ENCODE results near the gene SLC12A5.
A peak's percentile ranks its signal among the peaks of the same experiment; 100 is the strongest.

The SLC12A5 gene

DNA sequence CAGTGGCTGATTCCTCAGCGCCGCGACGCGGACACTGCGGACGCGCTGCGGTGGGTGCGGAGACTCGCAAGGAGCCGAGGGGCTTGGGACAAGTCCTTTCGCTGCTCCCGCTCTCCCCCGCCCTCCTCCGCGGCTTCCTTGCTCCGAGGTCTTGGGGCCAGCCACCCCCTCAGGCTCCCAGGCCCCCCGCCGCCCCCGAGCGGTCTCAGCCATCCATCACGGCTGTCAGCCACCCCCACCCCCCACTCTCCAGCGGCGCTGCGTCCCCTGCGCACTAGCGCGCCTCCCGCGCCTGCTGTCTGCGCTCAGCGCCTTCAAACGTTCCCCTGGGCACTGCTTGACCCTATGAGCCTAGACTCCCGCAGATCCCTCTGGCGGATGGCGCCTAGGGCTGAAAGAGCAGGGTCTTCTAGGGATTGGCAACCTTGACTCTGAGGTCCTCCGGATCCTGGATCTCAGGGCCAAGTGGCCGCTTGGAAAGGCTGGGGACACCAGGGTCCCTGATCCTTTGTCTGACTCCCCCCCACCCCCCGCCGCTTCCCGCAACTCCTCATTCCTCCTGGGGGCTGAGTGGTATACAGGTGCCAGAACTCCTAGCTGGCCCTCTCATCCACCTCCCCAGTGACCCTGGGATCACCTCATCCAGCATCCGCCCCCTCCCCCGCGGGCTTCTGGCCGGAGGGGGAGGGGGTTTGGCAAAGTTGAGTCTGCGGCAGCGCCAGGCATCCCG, 1.4 kb downstream of the SLC12A5 start:
- no peak for DNase-seq

DNA sequence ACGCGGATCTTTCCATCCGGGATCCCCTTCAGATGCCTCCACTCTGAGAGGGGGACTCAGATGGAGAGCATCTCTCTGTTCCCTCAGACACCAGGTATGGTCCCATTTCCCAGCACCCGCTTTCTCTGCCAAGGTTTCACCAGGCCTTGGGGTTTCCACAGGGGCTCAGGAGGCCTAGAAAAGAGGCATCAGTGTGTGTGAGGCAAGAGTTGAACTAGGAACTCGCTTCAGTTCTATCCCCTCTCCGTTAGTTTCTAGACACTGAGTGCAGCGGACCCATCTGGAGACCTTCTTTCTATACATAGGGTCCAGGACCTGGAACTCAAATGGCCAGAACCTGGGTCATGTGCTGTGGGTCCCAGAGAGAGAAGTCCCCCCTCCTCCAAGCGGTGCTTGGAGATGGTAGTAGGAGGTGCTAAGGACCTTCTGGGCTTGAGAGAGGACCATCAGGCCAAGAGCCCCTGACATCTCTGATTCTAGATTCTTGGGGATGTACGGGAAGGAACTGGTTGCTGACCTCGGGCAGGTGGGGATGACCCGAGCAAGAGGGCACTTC, 2.1 kb downstream of the SLC12A5 start:
- DNase-seq: no peak

DNA sequence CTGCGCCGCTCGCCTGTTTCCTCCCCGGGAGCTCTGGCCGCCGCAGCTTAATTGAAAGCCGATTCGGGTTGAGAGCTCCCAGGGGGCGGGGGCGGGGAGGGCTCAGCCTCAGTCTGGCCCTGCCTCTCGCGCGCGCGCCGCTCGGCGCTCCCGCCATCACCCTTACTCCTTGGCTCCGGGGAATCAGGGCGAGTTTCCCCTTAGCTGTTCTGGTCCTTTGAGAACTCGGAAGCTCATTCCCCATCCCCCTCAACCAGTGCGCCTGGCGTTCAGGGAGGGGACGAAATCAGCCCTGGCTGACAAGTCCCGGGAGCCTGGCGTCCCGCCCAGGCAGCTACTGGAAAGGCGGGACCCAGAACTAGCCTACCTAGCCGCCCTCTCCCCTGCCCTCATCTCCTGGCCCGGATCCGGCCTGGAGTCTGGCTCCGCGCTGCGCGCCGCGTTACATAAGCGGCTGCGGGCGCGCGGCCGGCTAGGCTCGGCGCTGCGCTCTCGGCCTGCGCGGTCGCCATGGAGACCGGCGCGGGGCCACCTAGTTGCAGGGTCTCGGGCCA, 2.8 kb downstream of the SLC12A5 start:
- DNase-seq: no peak

DNA sequence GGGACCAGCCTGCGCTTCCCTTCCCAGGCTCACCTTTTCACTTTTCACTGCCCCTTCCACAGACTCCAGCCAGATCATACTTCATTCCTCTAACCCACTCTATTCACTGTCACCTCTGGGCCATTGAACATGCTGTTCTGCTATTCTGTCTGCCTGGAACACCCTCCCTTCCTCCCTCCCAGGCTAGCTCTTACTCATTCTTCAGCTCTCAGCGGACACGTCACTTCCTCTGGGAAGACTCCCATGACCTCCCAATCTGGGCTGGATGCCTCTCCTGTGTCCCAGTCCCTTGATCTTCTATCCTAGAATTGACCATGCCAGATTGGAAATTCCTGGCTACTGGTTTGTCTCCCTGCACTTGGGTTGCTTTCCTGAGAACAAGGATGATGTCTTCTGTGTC, 5.0 kb downstream of the SLC12A5 start:
- DNase-seq: no peak

DNA sequence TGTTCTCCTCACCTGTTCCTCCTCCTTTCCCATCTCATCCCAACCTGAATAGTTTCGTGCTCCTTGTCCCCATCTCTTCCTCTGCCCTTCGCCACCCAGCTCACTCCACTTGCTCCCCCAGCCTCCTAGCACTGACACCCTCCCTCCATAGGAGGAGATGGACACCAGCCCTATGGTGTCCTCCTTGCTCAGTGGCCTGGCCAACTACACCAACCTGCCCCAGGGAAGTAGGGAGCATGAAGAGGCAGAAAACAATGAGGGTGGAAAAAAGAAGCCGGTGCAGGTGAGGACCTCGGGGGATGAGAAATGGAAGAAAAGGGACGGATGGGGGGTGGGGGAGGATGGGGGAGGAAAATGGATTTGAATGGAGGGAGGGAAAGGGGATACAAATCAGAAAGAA, 6.2 kb downstream of the SLC12A5 start:
- no peak for DNase-seq

DNA sequence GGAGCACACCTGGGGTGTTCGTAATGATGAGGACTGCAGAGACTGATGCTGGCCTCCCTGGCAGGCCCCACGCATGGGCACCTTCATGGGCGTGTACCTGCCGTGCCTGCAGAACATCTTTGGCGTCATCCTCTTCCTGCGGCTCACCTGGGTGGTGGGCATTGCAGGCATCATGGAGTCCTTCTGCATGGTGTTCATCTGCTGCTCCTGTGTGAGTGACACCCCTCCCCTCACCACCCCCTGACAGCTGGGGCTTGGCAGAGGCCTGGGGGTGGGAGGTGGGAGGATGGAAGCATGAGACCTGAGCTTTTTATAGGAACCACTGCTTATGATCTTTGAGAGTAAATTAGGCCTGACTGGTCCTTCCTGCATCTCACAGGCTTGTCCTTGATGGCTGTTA, 6.7 kb downstream of the SLC12A5 start:
- DNase-seq: no peak

DNA sequence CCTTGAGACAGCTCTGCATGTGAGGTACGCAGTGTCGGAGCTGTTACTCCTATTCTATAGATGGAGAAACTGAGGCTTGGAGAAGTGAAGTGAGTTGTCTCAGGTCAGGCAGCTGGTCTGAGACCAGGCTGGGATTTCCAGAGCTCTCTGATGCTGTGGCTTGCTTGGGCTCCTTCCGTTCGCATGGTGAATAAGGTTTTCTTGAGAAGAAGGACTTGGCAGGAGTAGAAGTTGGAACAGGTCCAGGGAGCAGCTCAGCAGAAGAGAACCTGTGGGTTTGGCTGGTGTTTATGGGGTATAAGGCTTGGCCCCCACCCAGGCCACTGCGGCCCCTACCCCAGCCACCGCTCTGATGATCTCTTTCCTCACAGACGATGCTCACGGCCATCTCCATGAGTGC, 7.4 kb downstream of the SLC12A5 start:
- no peak for DNase-seq

DNA sequence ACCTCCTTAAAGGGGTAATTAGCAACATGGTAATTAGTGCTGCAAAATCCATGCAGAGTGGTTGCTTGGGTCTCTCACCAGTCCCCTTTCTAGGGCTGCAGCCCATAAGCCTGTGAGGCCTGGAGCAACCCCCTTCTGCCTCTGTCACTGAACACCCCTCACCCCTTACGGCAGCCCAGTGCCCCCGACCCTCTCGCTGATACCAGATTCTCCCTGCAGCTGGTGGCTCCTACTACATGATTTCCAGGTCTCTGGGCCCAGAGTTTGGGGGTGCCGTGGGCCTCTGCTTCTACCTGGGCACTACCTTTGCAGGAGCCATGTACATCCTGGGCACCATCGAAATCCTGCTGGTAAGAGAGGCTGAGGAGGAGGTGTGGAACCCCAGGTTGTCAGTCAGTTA, 8.0 kb downstream of the SLC12A5 start:
- no peak for DNase-seq

DNA sequence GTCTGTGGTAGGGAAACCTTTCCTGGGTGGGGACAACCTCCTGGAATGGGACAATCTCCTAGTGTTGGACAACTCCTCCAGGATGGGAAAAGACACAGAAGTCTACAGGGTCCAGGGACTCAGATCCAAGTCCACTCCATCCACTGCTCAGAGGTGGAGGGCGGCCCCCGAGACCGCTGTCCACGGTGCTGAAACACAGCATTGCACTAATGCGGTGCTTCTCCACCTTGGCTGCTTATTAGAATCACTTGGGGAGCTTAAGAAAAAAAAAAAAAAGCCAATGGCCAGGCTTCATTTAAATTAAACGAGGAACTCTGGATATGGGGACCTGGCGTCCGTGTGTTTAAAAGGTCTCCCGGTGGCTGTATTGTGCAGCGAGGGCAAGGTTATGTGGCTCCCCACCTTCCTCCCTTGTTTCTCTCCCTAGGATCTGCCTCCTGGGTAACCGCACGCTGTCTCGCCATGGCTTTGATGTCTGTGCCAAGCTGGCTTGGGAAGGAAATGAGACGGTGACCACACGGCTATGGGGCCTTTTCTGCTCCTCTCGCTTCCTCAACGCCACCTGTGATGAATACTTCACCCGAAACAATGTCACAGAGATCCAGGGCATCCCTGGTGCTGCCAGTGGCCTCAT, 12.0 kb downstream of the SLC12A5 start:
- peak; percentile 37 for DNase-seq

DNA sequence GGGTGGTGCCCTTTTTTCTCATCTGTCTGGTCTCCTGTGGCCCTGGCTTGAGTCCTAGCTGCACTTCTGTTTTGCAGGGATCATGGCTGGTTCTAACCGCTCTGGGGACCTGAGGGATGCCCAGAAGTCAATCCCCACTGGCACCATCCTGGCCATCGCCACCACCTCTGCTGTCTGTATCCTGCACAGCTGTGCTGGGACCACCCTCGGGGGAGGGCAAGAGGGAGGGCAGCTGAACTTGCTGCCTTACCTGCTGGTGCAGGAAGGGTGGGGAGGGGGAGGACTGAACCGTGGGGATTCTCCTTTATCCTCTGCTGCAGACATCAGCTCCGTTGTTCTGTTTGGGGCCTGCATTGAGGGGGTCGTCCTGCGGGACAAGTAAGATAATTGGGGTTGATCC, 14.5 kb downstream of the SLC12A5 start:
- no peak for DNase-seq

DNA sequence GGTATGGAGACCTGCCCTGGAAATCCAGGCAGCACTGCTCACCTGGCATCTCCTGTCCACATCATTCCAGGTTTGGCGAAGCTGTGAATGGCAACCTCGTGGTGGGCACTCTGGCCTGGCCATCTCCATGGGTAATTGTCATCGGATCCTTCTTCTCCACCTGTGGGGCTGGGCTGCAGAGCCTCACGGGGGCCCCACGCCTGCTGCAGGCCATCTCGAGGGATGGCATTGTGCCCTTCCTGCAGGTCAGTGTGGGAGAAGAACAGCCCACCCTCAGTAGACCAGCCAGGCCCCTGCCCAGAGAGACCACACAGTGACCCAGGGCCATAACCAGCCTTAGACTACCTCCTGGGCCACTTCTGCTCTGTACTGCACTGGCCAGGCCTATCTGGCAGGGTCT, 15.9 kb downstream of the SLC12A5 start:
- no peak for DNase-seq

DNA sequence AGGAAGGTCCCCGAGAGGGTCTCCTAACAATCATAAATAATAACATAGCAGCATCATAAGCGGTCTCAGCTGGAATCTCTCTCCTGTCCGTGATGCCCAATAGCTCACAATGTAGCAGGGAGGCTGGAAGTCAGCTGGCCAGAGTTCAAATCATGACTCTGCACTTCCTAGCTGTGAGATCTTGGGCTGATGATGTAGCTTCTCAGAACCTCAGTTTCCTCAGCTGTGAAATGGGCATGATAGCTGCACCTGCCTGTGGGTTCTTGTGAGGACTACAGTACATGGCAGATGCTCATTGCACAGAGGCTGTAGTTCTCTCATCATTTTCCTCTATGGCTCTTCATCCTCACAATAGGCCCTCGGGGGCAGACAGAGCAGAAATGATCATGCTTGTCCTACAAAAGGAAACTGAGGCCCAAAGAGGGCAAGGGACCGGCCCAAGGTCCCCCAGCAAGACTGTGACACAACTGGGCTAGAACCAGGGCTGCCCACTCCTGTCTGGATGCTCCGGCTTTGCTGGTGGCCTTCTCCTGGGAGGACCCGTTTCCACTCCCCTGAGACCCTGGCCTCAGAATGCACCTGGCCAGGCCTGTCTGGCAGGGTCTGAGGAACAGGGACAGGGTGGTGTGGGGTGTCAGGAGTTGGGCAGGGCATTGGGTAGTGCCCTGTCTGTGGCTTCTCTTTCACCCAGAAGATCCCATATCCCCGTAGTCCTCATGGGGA, 17.7 kb downstream of the SLC12A5 start:
- no peak for DNase-seq

DNA sequence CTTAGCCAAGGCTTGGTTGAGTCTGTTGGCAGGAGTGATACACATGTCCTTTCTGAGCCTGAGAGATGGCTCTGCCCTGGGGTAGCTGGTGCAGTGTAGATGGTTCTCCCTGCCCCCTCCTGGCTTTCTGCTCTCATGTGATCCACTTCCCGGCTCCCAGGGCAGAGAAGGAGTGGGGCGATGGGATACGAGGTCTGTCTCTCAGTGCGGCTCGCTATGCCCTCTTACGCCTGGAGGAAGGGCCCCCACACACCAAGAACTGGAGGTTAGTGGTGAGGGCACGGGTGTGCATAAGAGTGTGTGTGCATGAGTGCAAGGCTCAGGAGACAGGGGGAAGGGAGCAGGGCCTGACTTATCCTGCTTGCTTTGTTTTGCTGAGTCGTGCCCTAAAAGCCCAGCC, 18.8 kb downstream of the SLC12A5 start:
- no peak for DNase-seq

DNA sequence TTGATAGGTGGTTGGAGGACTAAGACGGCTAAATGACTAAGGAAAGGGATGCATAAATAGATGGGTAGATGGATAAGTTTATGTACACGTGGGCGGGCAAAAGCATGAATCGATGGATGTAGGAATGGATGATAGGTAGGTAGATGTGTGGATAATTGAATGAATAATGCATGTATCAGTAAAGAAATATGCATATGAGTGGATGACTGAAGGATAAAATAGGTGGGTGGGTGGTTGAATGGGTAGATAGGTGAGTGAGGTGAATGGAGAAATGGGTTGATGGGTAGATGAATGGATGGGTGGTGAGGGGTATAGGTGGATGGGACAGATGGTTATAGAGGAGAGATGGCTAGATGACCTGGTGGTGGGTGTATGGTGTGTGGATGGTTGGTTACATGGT, 20.2 kb downstream of the SLC12A5 start:
- DNase-seq: no peak

DNA sequence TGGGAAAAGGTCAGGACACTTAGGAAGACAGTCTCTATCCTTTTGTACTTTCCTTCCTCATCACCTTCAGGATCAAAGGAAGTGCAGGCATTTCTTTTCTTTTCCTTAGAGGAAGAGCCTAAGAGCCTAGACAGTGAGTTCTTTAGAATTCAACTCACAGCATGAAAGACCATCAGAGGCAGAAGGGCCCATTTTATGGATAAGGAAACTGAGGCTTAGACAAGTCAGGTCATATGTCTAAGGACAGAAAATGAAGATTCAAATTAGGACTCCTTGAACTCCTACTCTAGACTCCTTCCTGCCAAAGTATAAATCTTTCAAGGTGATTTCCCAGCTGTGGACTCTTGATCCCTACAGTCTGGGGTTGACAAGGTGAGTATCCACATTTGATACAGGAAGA, 20.8 kb downstream of the SLC12A5 start:
- DNase-seq: no peak

DNA sequence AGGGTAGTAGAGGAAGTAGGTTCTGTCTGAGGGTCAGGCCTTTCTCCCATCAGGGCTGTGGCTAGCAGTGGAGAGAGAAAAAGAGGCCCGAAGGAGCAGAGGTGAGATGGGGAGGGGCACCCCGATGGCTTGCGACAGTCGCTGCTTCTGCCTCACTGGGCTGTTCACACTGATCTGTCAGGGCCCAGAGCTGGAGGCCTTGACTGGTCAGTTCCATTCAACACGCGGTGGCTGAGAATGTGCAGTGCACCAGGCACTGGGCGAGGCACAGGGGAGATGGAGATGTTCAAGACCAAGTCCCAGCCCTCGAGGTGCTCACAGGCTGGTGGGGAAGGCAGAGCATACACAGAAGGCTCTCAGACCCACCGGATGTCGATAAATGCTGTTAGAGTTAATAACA, 21.4 kb downstream of the SLC12A5 start:
- no peak for DNase-seq

DNA sequence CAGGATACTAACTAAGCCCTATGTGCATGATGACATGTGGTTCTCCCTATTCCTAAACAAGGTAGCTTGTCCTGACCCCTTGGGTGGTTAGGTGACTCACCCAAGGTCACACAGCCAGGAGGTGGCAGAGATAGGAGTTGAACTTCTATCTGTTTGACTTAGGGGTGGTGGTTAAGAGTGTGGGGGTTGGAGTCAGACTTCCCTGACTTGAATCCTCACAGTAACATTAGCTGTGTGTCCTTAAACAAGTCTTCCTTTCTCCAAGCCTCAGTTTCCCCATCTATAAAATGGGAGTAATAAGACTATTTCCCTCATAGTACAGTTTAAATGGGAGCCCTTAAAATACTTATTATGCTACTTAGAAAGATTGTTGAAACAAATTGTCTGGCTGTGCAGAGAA, 21.9 kb downstream of the SLC12A5 start:
- no peak for DNase-seq

DNA sequence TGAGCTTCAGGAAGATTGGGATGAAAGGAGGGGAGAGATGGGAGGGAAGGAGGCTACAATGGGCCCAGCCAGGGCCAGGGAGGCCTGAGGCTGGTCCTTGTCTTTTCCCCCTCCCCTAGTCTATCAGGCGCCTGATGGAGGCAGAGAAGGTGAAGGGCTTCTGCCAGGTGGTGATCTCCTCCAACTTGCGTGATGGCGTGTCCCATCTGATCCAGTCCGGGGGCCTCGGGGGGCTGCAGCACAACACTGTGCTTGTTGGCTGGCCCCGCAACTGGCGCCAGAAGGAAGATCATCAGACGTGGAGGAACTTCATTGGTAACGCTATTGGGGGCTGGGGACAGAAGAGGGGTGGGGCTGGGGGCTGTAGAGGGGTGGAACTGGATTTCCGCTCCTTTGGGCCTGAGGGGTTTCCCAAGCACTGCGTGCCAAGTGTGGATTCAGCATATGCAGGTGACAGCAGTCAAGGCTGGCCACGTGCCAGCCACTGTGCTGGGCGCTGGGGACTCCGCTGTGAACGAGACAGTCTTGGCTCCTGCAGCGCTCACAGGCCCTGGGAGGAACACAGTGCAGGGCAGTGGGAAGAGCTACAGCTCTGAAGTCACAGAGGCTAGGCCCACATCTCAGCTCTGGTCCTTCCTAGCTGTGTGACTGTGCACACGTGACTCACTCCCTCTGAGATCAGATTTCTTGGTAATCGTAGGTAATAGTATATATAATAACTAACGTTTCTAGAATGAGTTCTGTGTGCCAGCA, 22.7 kb downstream of the SLC12A5 start:
- no peak for DNase-seq

DNA sequence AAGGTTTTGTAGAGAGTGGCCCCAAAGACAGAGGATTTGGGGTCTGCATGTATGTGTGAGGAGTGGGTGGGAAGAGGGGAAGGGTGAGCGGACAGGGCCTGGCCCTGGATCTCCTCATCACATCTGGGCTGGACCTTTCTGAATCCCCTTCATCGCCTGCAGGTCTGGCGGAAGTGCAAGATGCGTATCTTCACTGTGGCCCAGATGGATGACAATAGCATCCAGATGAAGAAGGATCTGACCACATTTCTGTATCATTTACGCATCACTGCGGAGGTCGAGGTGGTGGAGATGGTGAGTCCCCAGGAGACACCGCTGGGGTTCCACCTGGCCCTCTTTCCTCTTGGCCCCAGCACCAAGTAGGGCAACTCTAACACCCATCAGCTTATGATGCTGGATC, 24.4 kb downstream of the SLC12A5 start:
- no peak for DNase-seq

DNA sequence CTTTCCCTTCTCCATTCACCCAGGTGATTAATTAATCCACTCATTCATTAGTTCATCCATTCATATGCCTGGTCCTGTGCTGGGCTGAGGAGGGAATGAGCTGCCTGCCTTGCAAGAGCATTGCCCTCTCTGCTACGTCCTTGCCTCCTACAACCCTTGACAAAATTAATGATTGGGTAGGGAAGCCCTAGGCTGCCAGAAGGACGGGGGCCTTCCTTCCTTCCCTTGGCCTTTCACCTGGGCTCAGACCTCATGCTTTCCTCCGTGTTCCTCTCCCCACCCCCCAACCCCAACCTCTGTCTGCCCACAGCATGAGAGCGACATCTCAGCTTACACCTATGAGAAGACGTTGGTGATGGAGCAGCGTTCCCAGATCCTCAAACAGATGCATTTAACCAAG, 25.6 kb downstream of the SLC12A5 start:
- DNase-seq: no peak

DNA sequence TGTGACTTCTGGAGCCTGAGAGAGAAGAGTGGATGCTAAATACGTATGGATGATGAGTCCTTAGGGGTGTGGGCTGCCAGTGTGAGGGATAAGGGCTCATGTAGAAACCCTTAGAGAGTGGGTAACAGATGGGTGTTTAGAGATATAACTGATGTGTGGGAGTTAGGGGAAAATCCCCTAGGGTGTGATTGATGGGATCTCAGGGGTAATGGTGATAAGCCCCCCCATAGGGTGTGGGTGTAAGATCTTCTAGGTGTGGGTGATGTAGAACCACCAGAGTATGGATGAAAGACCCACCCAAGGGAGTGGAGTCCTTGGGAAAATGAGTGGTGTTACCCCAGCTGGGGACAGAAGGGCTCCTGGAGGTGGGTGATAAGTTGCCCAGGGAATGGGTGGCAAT, 26.3 kb downstream of the SLC12A5 start:
- DNase-seq: no peak

DNA sequence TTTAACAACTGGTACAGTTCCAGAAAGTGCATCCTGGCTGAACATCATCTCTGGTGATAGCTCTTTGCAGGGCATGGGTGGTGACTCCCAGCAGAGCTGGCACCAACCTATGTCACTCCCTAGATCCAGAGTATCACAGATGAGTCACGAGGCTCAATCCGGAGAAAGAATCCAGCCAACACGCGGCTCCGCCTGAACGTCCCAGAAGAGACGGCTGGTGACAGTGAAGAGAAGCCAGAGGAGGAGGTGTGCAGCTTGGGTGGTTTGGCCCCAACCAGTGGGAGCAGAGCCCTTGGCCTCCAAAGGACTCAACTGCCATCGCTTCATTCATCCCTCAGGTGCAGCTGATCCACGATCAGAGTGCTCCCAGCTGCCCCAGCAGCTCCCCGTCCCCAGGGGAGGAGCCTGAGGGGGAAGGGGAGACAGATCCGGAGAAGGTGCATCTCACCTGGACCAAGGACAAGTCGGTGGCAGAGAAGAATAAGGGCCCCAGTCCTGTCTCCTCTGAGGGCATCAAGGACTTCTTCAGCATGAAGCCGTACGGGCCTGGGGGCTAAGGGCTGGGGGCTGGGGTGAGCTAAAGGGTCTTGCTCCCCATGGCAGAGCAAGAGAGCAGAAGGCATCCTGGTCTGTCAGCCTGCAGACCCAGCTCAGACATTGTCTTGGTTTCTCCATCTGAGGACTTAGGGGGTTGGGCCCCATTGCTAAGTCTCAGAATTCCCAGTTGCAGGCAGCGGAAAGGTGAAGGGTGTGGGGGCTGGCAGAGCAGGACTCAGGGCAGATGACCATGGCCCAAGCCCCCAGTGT, 27.2 kb downstream of the SLC12A5 start:
- DNase-seq: no peak

All from activated gamma-delta T cell treated with Interleukin-2 at 50 U/mL for 16 hours (primary cell).